Measurements from ENCODE around the gene DUSP9. TPM values are rescaled to one million over a fixed set of nuclear protein-coding genes. Genes with fewer than 3 reads are reported as not detected.

The DUSP9 gene
- total and polyA plus RNA-seq, 7 donors, result not detected

DNA sequence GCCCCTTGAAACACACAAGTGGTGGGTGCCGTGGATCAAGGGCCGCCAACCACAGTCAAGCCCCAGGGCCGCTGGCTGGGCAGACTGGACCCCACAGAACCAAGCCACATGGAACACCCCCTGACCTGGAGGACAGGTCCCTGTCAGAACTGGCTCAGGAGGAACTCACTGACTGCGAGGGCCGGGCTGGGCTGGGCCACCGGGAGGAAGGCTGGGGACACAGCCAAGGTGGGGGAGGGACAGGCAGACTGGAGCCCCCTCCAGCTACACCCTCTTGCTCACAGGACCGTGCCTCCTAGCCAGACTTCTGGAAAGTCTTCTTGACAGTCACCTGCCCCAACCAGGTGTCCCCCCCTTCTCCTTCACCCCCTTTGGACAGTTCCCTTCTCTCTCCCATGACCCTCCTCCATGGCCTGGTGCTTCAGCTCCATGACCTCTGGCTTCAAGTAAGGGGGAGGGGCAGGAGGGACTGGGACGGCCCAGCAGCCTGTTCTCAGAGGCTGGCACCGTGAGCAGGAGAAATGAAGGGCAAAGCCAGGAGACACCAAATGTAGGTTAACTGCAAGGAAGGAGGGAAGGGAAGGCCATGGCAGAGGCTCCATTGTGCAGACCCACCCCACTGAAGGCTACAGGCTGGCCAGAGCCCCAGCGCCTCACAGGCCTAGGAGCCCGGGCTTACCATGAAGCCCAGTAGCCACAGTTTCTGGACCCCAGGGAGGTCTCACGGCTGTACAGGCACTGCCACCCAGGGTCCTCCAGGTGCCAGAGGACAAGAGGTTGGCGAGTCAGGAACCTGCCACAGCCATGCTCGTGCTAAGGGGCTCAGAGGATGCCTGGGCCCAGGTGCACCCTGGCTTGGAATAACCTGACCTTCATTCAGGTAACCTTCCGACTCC is 22.6 kb upstream of the DUSP9 start:
- no peaks in the 10 kb centered on the region for H3K36me3 ChIP-seq (ENCODE audit: insufficient read depth in 1 of 2, low read depth in 1 of 2)
- H3K9me3 ChIP-seq, result no peaks in the 10 kb centered on the region
- TF ChIP-seq, protein P1, sequence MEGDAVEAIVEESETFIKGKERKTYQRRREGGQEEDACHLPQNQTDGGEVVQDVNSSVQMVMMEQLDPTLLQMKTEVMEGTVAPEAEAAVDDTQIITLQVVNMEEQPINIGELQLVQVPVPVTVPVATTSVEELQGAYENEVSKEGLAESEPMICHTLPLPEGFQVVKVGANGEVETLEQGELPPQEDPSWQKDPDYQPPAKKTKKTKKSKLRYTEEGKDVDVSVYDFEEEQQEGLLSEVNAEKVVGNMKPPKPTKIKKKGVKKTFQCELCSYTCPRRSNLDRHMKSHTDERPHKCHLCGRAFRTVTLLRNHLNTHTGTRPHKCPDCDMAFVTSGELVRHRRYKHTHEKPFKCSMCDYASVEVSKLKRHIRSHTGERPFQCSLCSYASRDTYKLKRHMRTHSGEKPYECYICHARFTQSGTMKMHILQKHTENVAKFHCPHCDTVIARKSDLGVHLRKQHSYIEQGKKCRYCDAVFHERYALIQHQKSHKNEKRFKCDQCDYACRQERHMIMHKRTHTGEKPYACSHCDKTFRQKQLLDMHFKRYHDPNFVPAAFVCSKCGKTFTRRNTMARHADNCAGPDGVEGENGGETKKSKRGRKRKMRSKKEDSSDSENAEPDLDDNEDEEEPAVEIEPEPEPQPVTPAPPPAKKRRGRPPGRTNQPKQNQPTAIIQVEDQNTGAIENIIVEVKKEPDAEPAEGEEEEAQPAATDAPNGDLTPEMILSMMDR (IDR thresholded peaks at IDR 0.05), result no peak
- no peak overlapping the region for H3K4me3 ChIP-seq
- DNase-seq (peak in 1 of 2 donors; percentile 38), ATAC-seq (no peak)
- 79 to 89% (median 85%) methylated on average over 7 to 15 of the region's 15 CpGs for WGBS, 3 donors
- H3K4me1 ChIP-seq, result no peaks in the 10 kb centered on the region
- H3K27ac ChIP-seq, result no peak overlapping the region
- intact Hi-C loops (cut with DNase I), result no loop called here
- peaks cover 0 to 17% (median 0%) of the 10 kb centered on the region in 3 donors for H3K27me3 ChIP-seq (ENCODE audit: insufficient read depth in 3 of 3, low read length in 2 of 3)

DNA sequence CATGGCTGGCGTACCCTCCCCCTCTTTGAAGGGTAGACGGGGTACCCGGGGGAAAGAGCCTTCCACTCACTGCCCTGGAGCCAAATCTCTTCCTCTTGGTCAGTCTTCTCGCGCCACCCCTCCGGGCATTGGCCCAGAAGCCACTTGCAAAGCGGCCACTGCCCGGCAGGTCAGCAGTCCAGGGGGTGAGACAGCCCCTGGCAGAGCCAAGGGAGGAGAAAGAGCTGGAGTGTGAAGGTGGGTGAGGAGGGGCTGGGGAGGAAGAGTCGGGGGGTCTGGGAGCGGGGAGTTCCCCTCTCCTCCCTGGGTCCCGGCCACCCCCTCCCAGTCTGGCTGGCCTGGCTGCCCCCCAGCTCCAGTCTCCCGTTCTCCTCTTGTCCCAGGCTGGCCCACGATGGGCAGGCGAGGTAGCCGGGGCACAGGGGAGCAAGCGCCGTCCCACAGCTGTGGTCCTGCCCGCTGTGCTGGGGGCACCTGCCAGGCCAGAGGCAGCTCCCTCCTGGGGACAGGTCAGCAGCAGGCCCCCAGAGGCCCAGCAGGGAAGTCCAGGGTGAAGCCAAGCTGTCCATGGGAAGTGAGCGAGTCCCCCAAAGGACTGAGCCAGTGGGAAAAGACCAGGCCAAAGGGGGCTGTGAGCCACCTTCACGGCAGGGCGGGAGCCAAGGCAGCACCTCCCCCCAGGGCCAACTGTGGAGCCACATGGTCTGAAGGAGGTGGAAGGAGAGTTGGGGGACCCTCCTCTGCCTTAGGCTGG is 21.6 kb upstream of the DUSP9 start:
- intact Hi-C loops (cut with DNase I), result no loop called here
- no peaks in the 10 kb centered on the region for H3K4me1 ChIP-seq
- no peak for ATAC-seq
- peak in 1 of 2 donors; percentile 41 for DNase-seq
- TF ChIP-seq, protein P1 (IDR thresholded peaks at IDR 0.05), result no peak
- H3K27ac ChIP-seq, result no peak overlapping the region
- no peak overlapping the region for H3K4me3 ChIP-seq
- 83 to 85% (median 84%) methylated on average over 8 to 21 of the region's 21 CpGs for WGBS, 3 donors
- no peaks in the 10 kb centered on the region for H3K9me3 ChIP-seq
- no peaks in the 10 kb centered on the region for H3K36me3 ChIP-seq (ENCODE audit: insufficient read depth in 1 of 2, low read depth in 1 of 2)
- H3K27me3 ChIP-seq (ENCODE audit: insufficient read depth in 3 of 3, low read length in 2 of 3), result peaks cover 0 to 17% (median 0%) of the 10 kb centered on the region in 3 donors

DNA sequence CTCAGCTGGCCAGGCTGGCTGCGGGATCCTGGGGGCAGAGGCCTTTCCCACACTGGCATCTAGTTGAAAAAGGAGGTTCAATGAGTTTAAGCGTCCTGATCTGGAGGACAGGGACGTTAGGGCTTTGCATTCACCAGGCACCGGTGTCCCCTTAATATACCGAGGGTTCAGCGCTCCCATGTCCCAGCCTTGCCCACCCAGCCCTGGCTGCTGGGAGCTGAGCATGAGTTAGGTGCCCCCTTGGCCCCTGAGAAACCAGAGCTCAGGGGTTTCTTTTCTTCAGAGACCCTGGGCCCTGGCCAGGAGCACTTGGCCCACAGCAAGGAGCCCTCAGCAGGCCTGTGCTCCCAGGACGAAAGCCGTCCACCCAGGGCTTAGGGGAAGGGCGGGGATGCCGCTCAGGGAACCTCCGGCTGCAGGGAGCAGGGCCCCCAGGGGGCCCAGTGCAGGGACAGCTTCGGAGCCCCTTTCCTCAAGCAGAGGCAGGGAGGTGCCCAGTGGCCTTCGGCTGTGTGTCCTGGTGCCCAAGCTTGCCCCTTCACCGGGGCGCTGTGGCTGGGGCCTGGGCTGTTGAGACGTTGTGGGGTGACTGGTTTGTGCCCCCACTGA is 20.9 kb upstream of the DUSP9 start:
- H3K9me3 ChIP-seq, result no peaks in the 10 kb centered on the region
- no peak overlapping the region for H3K27ac ChIP-seq
- no peak overlapping the region for H3K4me3 ChIP-seq
- no peaks in the 10 kb centered on the region for H3K36me3 ChIP-seq (ENCODE audit: insufficient read depth in 1 of 2, low read depth in 1 of 2)
- no peak for ATAC-seq
- H3K27me3 ChIP-seq (ENCODE audit: insufficient read depth in 3 of 3, low read length in 2 of 3), result peaks cover 0 to 19% (median 0%) of the 10 kb centered on the region in 3 donors
- 82 to 92% (median 88%) methylated on average over 9 to 16 of the region's 16 CpGs for WGBS, 3 donors
- intact Hi-C loops (cut with DNase I), result no loop called here
- DNase-seq, result no peak
- TF ChIP-seq, protein P1 (IDR thresholded peaks at IDR 0.05), result no peak
- H3K4me1 ChIP-seq, result no peaks in the 10 kb centered on the region

DNA sequence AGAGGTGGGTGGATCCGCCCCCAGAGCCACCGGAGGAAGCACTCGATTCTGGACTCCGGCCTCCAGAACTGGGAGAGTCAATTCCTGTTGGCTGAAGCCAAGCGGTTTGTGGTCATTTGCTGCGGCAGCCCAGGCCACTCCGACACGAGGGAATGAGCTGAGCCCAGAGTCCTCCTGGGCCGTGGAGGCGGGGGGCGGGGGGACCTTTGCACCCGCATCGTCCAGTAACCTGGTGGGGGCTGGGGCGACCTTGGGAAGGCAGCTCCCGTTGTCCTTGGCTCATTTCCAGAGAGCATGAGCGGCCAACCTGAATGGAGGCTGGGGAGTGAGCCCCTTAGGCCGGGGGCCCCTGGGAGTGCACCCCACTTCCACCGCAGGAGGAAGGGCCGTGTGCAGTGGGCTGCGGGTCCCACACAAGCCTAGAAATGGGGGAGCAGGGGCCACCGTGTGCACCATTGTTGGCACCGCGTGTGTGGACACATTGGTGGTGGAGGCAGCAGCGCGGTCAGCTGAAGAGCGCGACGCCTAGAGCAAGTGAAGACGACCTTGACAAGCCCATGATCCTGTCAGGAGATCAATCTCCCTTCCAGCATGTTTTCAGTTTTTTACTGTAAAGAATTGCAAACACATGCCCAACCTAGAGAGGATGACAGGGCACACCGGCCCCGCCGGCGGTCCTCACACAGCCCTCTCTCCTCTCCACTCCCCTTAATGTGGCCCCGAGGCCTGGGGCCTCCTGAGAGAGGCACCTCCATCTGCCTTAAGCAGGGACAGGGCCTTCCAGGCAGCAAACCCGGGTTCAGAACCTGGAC is 19.9 kb upstream of the DUSP9 start:
- peaks cover 0 to 25% (median 0%) of the 10 kb centered on the region in 3 donors for H3K27me3 ChIP-seq (ENCODE audit: insufficient read depth in 3 of 3, low read length in 2 of 3)
- H3K27ac ChIP-seq, result no peak overlapping the region
- no peaks in the 10 kb centered on the region for H3K9me3 ChIP-seq
- no peaks in the 10 kb centered on the region for H3K4me1 ChIP-seq
- intact Hi-C loops (cut with DNase I), result no loop called here
- WGBS, 3 donors, result 71 to 83% (median 78%) methylated on average over 24 to 33 of the region's 35 CpGs
- H3K4me3 ChIP-seq, result no peak overlapping the region
- DNase-seq (peak in 1 of 2 donors; percentile 19), ATAC-seq (no peak)
- TF ChIP-seq, protein P1 (IDR thresholded peaks at IDR 0.05), result no peak
- H3K36me3 ChIP-seq (ENCODE audit: insufficient read depth in 1 of 2, low read depth in 1 of 2), result no peaks in the 10 kb centered on the region

Data from psoas muscle (tissue), 8 donors.